HG02642 (cell line): Measurements from ENCODE around the gene LRRC37B.
"Not testable (repeated sequence)": the region's sequence is repeated elsewhere in the genome, so short reads cannot be mapped to it uniquely, and the experiment has no call there.

ENCODE experiments used
- ATAC-seq: cut with Tn5 transposase; IDR thresholded peaks from one replicate; pipeline ENCODE4 v1.9.1; 2021; ENCODE audit warnings: mild to moderate bottlenecking; ENCODE audit not compliant: unreplicated experiment, poor library complexity

The LRRC37B gene

DNA sequence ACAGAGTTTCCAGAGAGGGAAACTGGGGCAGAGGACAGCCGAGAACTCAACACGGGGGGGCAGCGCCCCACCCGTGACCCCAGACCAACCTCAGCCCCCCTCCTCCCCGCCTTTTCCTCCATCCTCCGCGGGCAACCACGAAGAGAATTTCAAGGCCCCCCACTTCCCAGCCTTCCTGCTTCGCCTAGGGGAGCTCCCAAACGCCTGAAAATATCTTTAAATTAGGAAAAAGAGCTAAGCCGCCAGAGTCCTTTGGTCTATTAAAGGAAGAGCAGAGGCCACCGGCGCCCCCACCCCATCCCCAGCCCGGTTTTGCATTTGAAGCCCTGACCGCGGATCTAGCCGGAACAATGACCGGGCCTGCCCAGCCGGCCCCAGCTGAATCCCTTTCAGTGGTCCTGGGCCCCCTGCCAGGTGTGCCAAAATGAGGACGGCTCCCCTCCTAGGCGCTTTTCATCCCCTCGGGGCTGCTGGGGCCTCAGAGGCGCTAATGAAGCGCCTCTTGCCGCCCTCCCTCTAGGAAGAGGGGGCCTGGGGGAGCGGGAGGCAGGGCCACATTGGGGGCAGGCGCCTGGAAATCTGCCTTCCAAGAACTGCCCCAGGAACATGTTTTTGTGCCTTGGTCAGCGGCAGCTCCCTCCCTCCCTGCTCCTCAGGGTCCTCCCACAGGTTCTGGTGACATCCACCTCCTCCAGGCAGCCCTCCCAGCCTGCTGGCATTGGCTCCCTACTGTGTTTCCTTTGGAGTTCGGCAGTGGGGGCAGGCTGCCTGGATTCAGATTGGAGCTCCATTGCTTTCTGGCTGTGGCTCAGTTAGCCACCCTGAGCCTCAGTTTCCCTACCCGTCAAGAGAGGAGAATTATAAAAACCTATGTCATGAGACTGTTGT lies 78.0 kb downstream of the LRRC37B start:
- ATAC-seq, result not testable (repeated sequence)

DNA sequence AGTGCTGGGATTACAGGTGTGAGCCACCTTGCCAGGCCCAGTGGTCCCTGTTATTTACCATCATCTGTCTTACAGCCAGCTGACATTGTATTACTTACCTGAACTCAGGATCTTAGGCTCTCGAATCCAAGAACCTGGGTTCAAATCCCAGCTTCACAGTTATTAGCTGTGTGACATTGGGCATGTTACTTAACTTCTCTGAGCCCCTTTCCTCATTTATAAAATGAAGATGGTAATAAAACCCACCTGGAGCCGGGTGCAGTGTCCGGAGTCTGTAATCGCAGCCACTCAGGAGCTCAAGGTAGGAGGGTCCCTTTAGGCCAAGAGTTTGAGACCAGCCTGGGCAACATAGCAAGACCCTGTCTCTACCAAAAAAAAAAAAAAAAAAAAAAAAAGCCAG lies 79.7 kb downstream of the LRRC37B start:
- not testable (repeated sequence) for ATAC-seq

DNA sequence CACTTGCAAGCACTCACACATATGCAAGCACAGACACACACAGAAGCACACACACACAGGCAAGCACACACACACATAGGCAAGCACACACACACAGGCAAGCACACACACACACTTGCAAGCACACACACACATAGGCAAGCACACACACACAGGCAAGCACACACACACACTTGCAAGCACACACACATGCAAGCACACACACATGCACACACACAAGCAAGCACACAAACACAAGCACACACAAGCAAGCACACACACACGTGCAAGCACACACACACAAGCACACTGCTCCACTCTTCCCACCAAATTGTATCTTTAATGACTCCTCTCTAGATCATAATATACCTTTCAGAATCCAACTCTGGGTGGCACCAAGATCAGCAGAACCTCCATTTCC lies 84.9 kb downstream of the LRRC37B start:
- not testable (repeated sequence) for ATAC-seq

DNA sequence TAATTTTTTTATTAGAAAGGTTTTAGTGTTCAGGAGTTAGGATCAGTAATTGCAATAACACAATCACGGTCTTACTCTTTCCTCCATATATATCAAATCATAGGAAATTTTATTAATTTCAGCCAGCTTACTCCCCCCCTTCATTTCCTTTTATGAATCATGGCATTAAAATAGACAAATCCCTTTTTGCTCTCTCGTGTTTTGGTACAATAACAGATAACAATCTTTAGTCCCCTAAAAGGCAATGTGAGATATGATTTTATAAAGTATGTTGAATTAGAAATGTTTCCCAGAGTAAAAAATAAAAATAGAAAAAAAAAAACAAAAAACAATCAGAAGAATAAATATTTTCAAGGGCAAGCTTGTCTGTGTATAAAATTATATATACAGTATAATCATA lies 92.5 kb downstream of the LRRC37B start:
- no peak for ATAC-seq

DNA sequence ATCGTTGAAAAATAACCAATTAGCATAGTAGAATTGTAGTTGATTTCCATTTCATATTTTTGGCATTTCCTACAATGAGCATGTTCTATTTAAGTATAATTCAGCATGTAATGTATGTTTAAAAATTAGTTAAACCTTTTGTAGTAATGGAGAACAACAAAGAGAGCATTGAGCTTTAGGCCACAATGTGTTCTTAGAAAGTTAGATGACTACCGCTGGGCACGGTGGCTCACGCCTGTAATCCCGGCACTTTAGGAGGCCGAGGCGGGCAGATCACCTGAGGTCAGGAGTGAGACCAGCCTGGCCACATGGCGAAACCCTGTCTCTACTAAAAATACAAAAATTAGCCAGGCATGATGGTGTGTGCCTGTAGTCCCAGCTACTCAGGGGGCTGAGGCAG lies 93.1 kb downstream of the LRRC37B start:
- not testable (repeated sequence) for ATAC-seq

DNA sequence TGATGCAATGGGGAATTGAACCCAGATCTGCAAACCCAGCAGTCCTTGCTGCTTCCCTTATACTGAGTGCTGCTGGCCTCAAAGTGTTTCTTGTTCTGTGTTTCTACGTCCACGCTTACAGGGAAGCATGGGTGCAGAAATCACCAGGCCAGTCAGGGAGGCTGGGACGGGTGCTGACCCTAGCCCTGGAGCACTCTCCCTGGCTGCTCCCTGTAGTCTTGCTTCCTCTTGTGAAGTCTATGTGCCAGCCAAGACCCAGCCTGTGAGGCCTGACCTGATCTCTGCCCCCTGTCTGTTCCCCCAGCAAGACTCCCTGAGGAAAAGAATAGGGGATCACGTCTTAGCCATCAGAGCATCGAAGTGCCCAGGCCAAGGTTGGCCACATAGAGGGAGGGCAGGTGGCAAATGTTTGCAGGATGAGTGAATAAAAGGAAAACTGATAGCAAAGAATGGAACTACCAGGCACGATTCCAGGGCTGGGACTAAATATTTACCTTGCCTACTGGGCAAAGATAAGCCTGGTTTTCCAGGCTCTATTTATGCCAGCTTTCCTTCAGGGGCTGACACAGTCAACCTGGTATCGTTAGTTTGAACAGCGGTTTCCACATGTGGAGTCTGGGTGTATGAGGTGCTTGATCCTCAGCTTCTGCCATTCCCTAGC lies 93.9 kb downstream of the LRRC37B start:
- no peak for ATAC-seq

DNA sequence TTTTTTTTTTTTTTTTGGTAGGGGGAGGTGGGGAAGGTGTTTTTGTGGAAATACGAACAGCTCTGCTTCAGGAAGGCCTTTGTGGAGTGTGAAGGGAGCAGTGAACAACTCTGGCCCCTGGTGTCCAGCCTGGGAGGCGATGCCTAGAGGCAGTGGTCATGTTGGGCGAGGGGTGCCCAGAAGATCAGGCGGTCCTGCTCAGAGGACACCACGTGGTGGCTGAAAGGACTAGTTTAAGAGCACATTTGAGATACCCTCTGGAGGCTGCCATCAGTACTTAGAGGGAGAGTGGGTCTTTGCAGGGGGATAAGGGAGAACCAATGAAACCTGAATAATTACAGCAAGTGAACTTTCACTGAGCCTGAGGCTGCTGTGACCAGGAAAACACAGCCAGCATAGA lies 95.0 kb downstream of the LRRC37B start:
- no peak for ATAC-seq

DNA sequence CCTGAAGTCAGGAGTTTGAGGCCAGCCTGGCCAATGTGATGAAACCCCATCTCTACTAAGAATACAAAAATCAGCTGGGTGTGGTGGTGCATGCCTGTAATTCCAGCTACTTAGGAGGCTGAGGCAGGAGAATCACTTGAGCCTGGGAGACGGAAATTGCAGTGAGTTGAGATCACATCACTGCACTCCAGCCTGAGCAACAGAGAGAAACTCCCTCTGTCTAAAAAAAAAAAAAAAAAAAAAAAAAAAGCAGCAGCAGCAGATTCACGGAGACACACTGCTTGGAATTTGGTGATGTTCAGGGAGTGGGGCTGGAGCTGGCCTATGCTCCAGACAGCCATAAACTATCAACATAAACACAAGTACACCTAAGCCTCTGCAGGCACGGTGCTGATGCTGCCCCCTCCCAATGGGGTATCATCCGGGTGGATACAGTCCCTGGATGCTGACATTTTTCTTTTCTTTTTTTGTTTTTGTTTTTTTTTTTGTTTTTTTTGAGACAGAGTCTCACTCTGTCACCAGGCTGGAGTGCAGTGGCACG lies 95.5 kb downstream of the LRRC37B start:
- no peak for ATAC-seq
